Fibroblast of villous mesenchyme (primary cell): Measurements from ENCODE around the gene TEX28. TPM values are rescaled to one million over a fixed set of nuclear protein-coding genes. Genes with fewer than 3 reads are reported as not detected.
"Not testable (repeated sequence)": the region's sequence is repeated elsewhere in the genome, so short reads cannot be mapped to it uniquely, and the experiment has no call there.

Experiments
- DNase-seq: peaks from one replicate; pipeline ENCODE4 v3.0.0-alpha.2; 2010; ENCODE audit warnings: low read depth
- H3K4me3 ChIP-seq: 2 replicates; pipeline ENCODE4 v1.5.1; 2011; ENCODE audit warnings: low read depth, mild to moderate bottlenecking, low read length
- CTCF ChIP-seq: IDR thresholded peaks from 2 replicates; pipeline ENCODE4 v1.5.1; 2012; ENCODE audit warnings: low read depth, mild to moderate bottlenecking, low read length; ENCODE audit not compliant: insufficient read depth
- total RNA-seq: library from RNA; depleted of rRNA; stranded (reverse); fragments of >200 nt; gene quantifications from 2 replicates; pipeline ENCODE4 v1.2.3, GENCODE V29; 2012

The TEX28 gene
- total RNA-seq, 1 donor: not detected

- TF ChIP-seq CTCF: no peak
- no peak for DNase-seq
- H3K4me3 ChIP-seq: no peak overlapping the region
Observed at GRCh38 chrX:154303476-154303875, 8.6 kb upstream of the TEX28 start.

GRCh38 chrX:154302998-154303397 is 8.1 kb upstream of the TEX28 start:
- H3K4me3 ChIP-seq, DNase-seq: not testable (repeated sequence)

GRCh38 chrX:154300816-154301215 is 5.9 kb upstream of the TEX28 start:
- no peak for TF ChIP-seq CTCF
- no peak overlapping the region for H3K4me3 ChIP-seq
- DNase-seq: no peak

- no peak overlapping the region for H3K4me3 ChIP-seq
- DNase-seq: no peak
- TF ChIP-seq CTCF: no peak
Observed at GRCh38 chrX:154298312-154298711, 3.4 kb upstream of the TEX28 start.

- no peak overlapping the region for H3K4me3 ChIP-seq
- no peak for DNase-seq
- no peak for TF ChIP-seq CTCF
Observed at GRCh38 chrX:154296731-154297130, 1.8 kb upstream of the TEX28 start.

GRCh38 chrX:154295664-154296310 is 863 bp upstream of the TEX28 start, which contains the start of gene TKTL1:
Gene TKTL1 (plus strand): TSS chrX:154295795. CDS start chrX:154295860, 65 bp downstream.
- H3K4me3 ChIP-seq: no peak within 1 kb of the TSS
- no peak for DNase-seq
- TF ChIP-seq CTCF: no peak

GRCh38 chrX:154286406-154286805 is 8.5 kb downstream of the TEX28 start:
- not testable (repeated sequence) for DNase-seq

GRCh38 chrX:154284489-154285338 is 10.2 kb downstream of the TEX28 start:
- DNase-seq, H3K4me3 ChIP-seq: not testable (repeated sequence)

More at GRCh38 chrX:154286406-154286805, 8.5 kb downstream of the TEX28 start:
- H3K4me3 ChIP-seq: not testable (repeated sequence)

GRCh38 chrX:154269245-154269644 is 25.7 kb downstream of the TEX28 start:
- DNase-seq, H3K4me3 ChIP-seq: not testable (repeated sequence)

GRCh38 chrX:154263072-154263471 is 31.9 kb downstream of the TEX28 start:
- H3K4me3 ChIP-seq, DNase-seq: not testable (repeated sequence)

- not testable (repeated sequence) for DNase-seq, H3K4me3 ChIP-seq
Observed at GRCh38 chrX:154258711-154259110, 36.2 kb downstream of the TEX28 start.

- H3K4me3 ChIP-seq, DNase-seq: not testable (repeated sequence)
Observed at GRCh38 chrX:154257282-154257681, 37.6 kb downstream of the TEX28 start, which contains the start of gene OPN1MW3. Gene OPN1MW3 (plus strand): TSS chrX:154257582. CDS start chrX:154257620, 38 bp downstream.
